ENCODE results near the gene SAFB2.

The SAFB2 gene

DNA sequence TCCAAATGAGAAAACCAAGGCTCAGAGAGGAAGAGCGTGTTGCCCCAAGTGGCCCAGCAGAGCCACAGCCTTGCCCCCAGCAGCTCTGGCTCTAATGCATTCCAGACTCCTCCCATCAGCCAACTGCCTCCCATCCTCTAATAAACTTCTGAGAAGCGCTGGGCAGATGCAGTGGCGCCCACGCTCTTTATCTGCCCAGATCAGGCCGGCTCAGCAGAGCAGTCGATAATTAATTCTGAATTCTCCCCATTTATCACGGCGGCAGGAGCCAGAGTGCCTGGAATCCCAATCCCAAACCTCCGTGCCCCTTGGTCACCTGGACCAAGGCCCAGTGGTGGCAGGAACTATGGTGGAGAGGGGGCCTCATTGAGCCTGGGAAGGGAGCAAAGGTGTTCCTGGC is 68.7 kb downstream of the SAFB2 start:
- no peak for DNase-seq (ENCODE audit: extremely low read depth in 1 of 2, low read depth in 1 of 2)

DNA sequence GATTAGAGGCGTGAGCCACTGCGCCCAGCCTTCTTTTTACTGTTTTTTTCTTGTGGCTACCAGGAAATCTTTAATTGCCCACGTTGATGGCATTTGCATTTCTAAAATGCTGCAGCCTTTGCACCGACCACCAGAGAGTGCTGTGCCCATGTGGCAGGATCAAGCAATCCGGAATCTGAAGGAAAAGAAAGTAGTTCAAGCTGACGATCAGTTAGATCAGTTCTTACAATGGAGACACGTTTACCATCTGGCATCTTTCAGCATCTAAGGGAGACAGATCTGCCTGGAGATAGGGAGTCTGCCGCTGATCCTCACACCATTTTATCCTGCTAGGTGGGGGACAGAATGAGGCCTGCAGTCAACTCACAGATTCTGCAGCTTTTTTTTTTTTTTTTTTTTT is 74.7 kb downstream of the SAFB2 start:
- no peak for DNase-seq (ENCODE audit: extremely low read depth in 1 of 2, low read depth in 1 of 2)

DNA sequence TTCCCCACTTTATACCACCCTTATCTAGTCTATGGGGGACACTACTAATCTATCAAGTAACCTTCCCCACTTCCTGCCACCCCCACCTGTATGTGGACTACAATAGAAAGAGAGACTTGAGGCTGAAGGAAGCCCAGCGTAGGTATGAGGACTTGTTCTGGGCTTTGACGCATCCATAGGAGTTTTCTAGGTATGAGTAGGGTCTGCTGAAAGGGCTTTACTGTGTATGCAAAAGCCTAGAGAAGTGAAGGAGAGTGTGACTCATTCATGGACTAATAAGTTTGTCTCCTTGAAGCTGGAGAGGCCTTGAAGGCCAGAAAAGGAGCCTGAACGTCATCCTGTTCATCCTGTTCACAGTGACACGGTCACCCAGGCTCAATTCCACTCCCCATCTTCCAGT is 76.6 kb downstream of the SAFB2 start:
- no peak for DNase-seq (ENCODE audit: extremely low read depth in 1 of 2, low read depth in 1 of 2)

GRCh38 chr19:5545051-5545450 is 77.5 kb downstream of the SAFB2 start:
- DNase-seq (ENCODE audit: extremely low read depth in 1 of 2, low read depth in 1 of 2) = no peak

GRCh38 chr19:5542665-5543064 is 79.9 kb downstream of the SAFB2 start:
- no peak for DNase-seq (ENCODE audit: extremely low read depth in 1 of 2, low read depth in 1 of 2)

- DNase-seq (ENCODE audit: extremely low read depth in 1 of 2, low read depth in 1 of 2) = no peak
Measured at GRCh38 chr19:5541456-5541855, 81.1 kb downstream of the SAFB2 start.

DNA sequence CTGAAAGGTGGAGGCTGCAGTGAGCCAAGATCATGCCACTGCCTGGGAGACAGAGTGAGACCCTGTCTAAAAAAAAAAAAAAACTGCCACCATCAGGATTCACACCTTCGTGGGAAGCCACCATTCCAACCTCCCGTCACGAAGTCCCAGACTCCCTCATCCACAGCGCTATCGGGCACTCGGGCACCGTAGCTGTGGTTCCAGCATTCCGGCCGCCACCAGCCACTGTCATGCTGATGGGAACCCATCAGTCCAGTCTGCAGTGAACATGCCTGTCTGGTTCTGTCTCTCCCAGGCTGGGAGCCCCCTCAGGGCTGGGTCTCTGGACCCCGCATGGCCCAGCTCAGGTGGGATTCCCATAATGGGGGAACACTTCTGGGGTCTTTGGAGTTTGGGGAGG is 82.4 kb downstream of the SAFB2 start:
- DNase-seq (ENCODE audit: extremely low read depth in 1 of 2, low read depth in 1 of 2) = no peak

DNA sequence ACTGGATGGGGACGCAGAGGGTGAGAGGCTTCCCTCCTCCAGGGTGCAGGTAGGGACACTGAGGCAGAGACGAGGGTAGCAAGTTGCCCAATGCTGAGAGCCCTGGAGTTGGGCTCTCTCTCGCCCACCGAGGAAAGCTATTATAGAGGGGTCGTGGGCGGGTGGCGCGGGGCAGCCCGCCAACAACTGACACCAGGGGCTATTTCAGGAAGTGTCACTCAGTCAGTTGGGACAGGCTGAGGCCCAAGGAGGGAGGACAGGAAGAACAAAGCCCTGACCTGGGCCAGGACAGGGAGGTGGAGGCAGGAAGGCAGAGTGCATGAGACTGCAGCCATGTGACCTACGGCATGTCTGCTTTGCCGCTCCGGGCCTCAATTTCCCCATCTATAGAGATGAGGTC is 84.7 kb downstream of the SAFB2 start:
- no peak for DNase-seq (ENCODE audit: extremely low read depth in 1 of 2, low read depth in 1 of 2)
